MM.1S (cell line): ENCODE measurements around the gene ART3.

Source experiments
- CTCF ChIP-seq: fragments of 300-600 bp; sonication (generic); IDR thresholded peaks from 2 replicates; pipeline ENCODE4 v1.5.1; 2016; ENCODE audit warnings: antibody characterized with exemption, low read length, mixed read lengths
- EZH2 ChIP-seq: fragments of 300-600 bp; sonication (generic); optimal IDR thresholded peaks from 2 replicates; pipeline ENCODE3; 2017; ENCODE audit warnings: low read depth, mild to moderate bottlenecking, antibody characterized with exemption, low read length, mixed read lengths

GRCh38 chr4:76061421-76061820 lies 13.1 kb upstream of the ART3 start:
- TF ChIP-seq CTCF: no peak
- no peak for TF ChIP-seq EZH2
